ENCODE data around the gene UBE3C. TPM values are rescaled to one million over a fixed set of nuclear protein-coding genes. Genes with fewer than 3 reads are reported as not detected.

UBE3C gene
- total RNA-seq, 1 experiment from 2014 or later, result 87.6 TPM

DNA sequence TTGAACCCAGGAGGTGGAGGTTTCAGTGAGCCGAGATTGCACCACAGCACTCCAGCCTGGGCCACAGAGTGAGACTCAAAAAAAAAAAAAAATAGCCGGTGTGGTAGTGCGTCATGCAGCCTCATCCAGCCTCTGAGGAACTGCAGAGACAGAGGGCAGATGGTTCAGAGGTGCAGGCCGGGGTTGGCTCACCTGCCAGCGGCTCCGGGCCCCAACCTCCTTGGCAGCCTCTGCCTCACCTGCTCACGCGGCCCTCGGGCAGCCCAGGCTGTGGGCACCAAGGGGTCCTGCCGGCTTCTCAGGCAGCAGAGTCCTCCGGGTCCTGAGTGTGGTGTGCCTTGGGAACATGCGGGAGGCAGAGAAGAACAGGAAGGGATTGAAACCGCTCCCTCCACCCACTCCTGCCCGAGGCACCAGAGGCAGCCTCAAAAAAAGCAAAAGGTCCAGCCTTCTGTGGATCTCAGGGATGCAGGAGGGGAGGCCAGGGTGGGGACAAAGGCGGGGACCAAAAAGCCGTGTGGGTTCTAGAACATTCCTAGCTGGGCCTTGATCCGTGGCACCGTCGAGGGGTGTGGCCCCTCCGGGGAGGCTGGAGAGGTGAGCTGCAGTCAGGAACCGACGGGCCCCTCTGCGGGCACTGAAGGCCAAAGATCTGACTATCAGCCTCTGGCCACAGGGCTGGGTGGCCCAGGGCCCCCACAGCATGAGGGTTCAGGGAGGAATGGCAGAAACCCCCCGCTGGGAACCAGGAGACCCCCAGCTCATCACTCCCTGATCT is 142.7 kb downstream of the UBE3C start:
- Histone ChIP-seq H3K9me3 (ENCODE audit: control insufficient read depth, insufficient read depth, low read depth, low read length) (no peaks in the 10 kb centered on the region; the same call in 1 of the 2 replicates), H3K27me3 (ENCODE audit: control insufficient read depth, insufficient read depth, low read length) (no peaks in the 10 kb centered on the region), H3K36me3 (ENCODE audit: control insufficient read depth, insufficient read depth, low read length) (no peaks in the 10 kb centered on the region), H3K4me3 (ENCODE audit: low read depth in 2 of 2, low read length in 2 of 2) (no peak overlapping the region), H3K4me1 (ENCODE audit: control insufficient read depth, insufficient read depth, low read length) (peaks cover 35% of the 10 kb centered on the region), H3K27ac (ENCODE audit: low read length) (peak overlapping the region; percentile 83)
- POLR2A ChIA-PET, result no interaction called here
- no peak for ATAC-seq
- TF ChIP-seq, protein P1, sequence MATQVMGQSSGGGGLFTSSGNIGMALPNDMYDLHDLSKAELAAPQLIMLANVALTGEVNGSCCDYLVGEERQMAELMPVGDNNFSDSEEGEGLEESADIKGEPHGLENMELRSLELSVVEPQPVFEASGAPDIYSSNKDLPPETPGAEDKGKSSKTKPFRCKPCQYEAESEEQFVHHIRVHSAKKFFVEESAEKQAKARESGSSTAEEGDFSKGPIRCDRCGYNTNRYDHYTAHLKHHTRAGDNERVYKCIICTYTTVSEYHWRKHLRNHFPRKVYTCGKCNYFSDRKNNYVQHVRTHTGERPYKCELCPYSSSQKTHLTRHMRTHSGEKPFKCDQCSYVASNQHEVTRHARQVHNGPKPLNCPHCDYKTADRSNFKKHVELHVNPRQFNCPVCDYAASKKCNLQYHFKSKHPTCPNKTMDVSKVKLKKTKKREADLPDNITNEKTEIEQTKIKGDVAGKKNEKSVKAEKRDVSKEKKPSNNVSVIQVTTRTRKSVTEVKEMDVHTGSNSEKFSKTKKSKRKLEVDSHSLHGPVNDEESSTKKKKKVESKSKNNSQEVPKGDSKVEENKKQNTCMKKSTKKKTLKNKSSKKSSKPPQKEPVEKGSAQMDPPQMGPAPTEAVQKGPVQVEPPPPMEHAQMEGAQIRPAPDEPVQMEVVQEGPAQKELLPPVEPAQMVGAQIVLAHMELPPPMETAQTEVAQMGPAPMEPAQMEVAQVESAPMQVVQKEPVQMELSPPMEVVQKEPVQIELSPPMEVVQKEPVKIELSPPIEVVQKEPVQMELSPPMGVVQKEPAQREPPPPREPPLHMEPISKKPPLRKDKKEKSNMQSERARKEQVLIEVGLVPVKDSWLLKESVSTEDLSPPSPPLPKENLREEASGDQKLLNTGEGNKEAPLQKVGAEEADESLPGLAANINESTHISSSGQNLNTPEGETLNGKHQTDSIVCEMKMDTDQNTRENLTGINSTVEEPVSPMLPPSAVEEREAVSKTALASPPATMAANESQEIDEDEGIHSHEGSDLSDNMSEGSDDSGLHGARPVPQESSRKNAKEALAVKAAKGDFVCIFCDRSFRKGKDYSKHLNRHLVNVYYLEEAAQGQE (IDR thresholded peaks at IDR 0.05; ENCODE audit: insufficient read depth in 1 of 2, low read depth in 2 of 2, low read length in 1 of 2), result no peak
- TF ChIP-seq, protein P2, sequence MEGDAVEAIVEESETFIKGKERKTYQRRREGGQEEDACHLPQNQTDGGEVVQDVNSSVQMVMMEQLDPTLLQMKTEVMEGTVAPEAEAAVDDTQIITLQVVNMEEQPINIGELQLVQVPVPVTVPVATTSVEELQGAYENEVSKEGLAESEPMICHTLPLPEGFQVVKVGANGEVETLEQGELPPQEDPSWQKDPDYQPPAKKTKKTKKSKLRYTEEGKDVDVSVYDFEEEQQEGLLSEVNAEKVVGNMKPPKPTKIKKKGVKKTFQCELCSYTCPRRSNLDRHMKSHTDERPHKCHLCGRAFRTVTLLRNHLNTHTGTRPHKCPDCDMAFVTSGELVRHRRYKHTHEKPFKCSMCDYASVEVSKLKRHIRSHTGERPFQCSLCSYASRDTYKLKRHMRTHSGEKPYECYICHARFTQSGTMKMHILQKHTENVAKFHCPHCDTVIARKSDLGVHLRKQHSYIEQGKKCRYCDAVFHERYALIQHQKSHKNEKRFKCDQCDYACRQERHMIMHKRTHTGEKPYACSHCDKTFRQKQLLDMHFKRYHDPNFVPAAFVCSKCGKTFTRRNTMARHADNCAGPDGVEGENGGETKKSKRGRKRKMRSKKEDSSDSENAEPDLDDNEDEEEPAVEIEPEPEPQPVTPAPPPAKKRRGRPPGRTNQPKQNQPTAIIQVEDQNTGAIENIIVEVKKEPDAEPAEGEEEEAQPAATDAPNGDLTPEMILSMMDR (IDR thresholded peaks at IDR 0.05), result no peak
- no peak for TF ChIP-seq SIN3A (IDR thresholded peaks at IDR 0.05; ENCODE audit: borderline replicate concordance, insufficient read depth, low read depth, low read length)
- no peak for TF ChIP-seq TCF7L2 (IDR thresholded peaks at IDR 0.05; ENCODE audit: low read depth, low read length)
- TF ChIP-seq POLR2AphosphoS5 (IDR thresholded peaks at IDR 0.05; ENCODE audit: low read depth, low read length), result no peak
- CTCF ChIA-PET, result no interaction called here
- no peak for DNase-seq (ENCODE audit: low read depth, low spot score)
- in situ Hi-C loops (cut with HindIII; ENCODE audit: low pct_unique_long_range_greater_than_20kb, low sequenced_read_pairs), result no loop called here
- intact Hi-C loops (cut with micrococcal nuclease; ENCODE audit: unreplicated experiment), result no loop called here
- BruUV-seq (replicated peaks), result no TSS peak

DNA sequence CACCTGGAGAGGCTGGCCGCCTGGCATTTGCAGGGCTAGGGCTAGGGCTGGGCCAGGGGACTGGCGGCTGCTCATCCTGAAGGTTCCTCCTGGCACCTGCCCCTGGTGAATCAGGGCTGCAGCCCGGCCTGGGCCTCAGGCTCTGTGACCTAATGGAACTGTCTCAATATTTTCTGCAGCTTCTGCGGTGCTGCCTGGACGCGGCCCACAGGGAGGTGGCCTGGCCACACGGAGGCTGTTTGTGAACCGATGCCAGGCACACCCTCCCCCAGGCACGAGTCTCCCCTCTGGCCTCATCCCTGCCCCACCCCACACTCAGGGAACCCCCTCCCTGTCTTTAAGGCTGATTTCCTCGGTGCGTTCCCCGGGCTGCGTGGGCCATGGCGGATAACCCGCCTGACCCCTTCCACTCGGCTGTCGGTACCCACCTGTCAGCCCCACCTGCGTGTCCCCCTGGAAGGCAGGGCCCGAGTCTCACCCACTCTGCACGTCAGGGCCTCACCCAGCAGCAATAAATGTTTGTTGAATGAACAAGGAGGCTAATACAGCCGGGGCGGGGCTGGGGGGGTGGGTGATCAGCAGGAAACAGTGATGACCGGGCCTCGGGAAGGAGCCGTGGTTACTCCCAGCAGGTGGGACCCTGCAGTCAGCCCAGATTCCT is 143.5 kb downstream of the UBE3C start:
- intact Hi-C loops (cut with micrococcal nuclease; ENCODE audit: unreplicated experiment) (no loop called here), in situ Hi-C loops (cut with HindIII; ENCODE audit: low pct_unique_long_range_greater_than_20kb, low sequenced_read_pairs) (no loop called here)
- Histone ChIP-seq H3K27ac (ENCODE audit: low read length) (peak overlapping the region; percentile 83), H3K27me3 (ENCODE audit: control insufficient read depth, insufficient read depth, low read length) (no peaks in the 10 kb centered on the region), H3K4me3 (ENCODE audit: low read depth in 2 of 2, low read length in 2 of 2) (no peak overlapping the region), H3K9me3 (ENCODE audit: control insufficient read depth, insufficient read depth, low read depth, low read length) (no peaks in the 10 kb centered on the region; the same call in 1 of the 2 replicates), H3K4me1 (ENCODE audit: control insufficient read depth, insufficient read depth, low read length) (peaks cover 37% of the 10 kb centered on the region), H3K36me3 (ENCODE audit: control insufficient read depth, insufficient read depth, low read length) (no peaks in the 10 kb centered on the region)
- no peak for DNase-seq (ENCODE audit: low read depth, low spot score)
- CTCF ChIA-PET, result no interaction called here
- ATAC-seq, result peak; percentile 46
- TF ChIP-seq, protein P1 (IDR thresholded peaks at IDR 0.05; ENCODE audit: insufficient read depth in 1 of 2, low read depth in 2 of 2, low read length in 1 of 2), result no peak
- TF ChIP-seq, protein P2 (IDR thresholded peaks at IDR 0.05), result no peak
- no peak for TF ChIP-seq TCF7L2 (IDR thresholded peaks at IDR 0.05; ENCODE audit: low read depth, low read length)
- no peak for TF ChIP-seq SIN3A (IDR thresholded peaks at IDR 0.05; ENCODE audit: borderline replicate concordance, insufficient read depth, low read depth, low read length)
- TF ChIP-seq POLR2AphosphoS5 (IDR thresholded peaks at IDR 0.05; ENCODE audit: low read depth, low read length), result no peak
- BruUV-seq (replicated peaks), result no TSS peak
- POLR2A ChIA-PET, result no interaction called here

All from Panc1 (cell line).